EH (cell line): ENCODE results near the gene NUDT8.
"Not testable (repeated sequence)": the region's sequence is repeated elsewhere in the genome, so short reads cannot be mapped to it uniquely, and the experiment has no call there.

Experiments
- DNase-seq: peaks from one replicate; pipeline ENCODE4 v3.0.0-alpha.2; 2015; ENCODE audit warnings: low read depth

NUDT8 gene

DNA sequence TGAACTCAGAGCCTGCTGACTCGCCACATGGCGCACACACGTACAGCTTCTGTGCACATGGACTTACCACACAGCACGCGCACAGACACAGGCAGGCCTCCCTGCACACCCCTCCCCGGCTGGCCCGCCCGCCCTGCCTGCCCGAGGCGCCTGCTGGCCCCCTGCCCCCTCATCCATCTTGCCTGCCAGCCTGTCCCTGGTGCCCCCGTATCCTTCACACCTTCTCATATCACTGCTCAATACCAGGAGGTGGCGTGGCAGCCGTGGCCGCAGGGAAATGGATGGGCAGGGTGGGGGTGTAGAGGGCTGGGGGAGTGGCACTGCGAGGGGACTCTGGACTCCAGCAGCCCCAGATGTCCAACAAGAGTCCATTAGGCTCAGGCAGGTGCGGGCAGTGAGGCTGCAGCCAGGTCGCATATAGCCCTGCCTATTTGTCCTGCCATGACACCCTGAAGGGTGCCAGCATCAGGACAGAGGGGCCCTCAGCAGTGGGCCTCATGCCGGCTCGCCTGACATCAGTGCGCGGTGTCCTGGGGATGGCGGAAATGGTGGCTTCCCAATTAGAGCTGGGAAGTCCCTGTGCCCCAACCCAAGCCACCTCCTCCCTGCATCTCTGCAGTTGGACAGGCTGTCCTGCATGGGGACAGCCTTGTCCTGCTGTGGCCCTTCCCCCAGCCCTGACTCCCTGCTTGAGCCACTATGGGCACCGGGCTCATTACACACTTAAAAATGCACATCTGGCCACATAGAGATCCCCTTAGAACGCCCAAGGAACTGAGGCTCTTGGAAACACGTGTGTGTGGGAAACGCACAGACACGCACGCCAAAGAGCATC lies 11.8 kb upstream of the NUDT8 start:
- no peak for DNase-seq

DNA sequence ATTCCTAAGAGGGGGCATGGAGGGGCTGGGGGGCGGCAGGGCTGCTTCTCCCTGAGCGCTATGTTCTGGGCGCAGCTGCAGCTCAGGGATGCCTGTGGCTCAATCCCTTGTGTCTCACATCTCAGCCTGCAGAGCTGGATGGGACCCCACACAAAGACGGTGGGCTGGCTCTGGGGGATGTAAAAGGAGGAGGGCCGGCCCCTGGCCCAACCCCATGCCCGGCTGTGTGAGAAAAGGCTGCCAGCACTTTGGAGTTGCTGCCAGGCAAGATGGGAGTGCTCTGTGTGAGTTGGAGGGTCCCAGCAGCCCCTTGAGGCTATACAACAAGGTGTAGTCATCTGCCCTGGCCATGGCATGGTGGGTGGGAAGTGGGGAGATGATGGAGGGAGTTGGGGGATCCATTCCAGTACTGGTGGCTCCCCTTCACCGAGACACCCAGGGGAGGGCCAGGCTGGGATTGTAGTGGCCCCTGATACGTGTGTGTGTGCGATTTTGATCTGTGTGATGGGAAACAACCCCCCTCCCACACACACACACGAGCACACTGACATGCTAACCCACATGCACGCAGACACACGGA lies 11.1 kb upstream of the NUDT8 start:
- DNase-seq, result no peak

DNA sequence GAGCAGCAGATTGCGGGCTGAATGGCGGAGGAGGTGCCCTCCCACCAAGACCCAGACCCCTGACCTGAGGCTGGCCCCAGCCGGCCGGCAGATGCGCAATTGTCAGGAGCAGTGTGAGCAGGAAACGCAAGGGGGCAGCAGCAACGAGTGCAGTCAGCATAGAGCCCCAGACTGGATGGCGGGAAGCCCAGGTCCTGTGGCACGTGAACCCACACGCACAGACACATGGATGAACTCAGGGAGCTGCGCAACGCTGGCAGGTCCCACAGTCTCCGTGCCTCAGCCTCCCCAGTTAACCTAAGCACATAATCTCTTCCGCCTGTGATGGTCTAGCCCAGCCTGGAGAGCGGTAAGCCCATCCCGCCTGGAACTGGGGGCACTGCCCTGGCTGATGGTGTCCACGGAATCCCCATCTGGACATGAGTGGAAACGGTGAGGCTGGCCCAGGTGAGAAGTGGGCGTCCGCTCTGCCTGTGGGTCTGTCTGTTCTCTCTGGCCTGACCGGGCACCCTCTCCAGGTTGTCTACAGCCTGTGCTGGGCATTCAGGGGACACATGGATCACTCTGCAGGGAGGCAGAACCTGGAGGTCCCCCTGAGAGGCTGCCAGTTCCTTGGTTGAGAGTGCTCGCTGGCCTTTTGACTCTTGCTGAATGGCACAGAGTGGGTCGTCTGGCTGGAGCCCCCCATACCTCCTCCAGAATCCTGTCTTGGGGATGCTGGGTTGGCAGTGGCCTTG lies 10.5 kb upstream of the NUDT8 start:
- peak; percentile 58 for DNase-seq

DNA sequence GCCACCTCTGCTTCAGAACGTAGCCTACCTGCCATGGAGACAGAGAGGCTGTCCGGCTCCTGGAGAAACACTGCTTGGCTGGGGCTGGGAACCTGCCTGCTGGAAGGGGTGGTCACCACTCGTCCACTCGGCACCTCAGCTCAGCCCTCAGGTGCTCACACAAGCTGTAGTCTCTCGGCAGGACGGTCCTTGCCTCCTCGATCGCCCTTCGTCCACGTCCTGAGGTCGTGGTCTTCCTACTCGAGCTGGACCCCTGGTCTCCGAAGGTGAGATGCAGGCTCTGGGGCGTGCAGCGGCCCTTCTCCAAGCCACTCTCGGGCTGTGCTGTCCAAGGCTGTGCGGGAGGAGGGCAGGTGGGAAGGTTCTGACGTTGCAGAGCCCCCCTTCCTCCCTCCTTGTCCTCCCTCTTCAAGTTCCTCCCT lies 9.7 kb upstream of the NUDT8 start, which contains the start of gene TBX10:
TBX10 (minus strand) TSS at position 326 of the 422 bp plus-strand sequence; CDS start at position 35, 291 bp downstream.
- no peak for DNase-seq

DNA sequence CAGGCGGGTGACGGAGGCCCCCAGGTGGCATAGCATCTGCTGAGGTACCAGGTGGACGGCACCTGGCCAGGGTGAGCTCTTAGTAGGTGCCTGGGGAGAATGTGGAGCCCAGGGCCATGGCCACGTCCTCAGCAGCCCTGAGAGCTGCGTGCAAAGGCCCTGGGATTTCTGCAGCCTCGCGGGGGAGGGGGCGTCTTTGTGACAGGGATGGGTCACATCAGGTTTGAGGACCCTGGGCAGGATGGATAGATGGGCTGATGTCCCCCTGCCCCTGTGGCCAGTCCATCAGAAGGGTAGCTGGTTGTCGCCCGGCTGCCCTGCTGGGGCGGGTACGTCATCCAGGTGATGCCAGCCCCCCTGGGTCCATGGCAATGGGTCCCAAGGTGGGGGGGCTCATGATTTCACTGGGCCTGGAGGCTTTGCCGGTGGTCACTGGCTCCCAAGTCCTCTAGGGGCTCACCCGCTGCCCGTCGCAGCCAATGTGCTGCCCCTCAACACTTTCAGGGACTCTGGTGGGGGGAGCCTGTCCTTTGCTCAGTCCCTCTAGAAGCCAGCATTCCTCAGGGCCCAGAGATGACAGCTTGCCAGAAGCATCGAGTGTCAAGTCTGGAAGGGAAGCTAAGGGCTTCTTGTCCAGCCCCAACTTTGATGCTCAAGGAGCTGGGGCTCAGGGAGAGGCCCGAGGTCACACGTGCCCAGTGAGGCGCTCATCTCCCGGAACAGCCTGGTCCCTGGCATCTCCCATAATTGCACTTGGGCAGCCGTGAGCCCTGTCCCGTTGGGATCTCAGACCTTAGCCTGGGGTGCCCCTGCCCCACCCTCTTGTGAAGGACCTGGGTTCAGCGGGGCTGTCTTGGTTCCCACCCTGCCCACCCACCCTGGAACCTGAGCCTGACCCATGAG lies 9.0 kb upstream of the NUDT8 start:
- DNase-seq, result no peak

DNA sequence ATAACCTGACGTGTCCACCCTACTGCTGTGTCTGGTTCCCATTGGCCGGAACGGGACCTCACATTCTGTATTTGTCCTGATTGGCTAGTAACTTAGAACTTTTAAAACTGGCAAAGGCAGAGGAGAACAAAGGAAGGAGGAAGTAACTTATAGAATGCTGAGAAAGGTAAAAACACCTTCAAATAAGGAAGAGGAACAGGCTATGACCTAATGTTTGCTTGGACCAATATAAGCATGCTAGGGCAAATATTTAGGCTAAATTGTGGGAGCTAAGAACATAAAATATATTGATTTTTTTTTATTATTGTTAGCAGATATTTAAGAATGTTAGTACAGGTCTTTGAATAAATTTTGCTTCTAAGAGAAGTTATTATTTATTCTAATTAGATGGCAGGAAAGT lies 7.7 kb upstream of the NUDT8 start:
- DNase-seq, result not testable (repeated sequence)

DNA sequence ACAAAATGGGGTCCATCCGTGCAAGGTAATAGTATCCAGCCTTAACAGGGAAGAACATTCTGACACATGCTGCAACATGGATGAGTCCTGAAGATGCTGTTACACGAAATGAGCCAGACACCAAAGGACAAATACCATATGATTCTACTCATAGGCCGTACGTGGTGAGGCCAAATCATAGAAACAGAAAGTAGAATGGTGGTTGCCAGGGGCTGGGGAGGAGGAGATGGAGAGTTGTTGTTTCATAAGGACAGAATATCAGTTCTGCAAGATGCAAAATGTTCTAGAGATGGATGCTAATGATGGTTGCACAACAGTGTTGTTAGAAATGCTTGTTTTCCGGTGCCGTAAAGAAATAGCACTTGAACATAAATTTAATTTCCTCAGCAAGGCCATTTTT lies 7.2 kb upstream of the NUDT8 start:
- DNase-seq, result no peak

DNA sequence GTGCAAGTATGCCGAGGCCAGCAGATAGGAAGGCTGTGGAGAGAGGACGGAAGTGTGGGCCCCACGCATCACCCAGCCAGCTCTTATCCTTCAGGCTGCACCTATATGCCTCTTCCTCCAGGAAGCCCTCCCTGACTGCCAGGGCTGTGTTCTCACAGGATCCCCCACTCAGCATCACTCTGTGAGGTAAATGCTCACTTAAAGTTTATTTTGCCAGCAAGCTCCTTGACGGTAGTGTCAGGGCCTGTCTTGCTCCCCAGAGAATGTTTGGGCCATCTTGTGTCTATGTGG lies 5.4 kb upstream of the NUDT8 start:
- DNase-seq, result no peak

DNA sequence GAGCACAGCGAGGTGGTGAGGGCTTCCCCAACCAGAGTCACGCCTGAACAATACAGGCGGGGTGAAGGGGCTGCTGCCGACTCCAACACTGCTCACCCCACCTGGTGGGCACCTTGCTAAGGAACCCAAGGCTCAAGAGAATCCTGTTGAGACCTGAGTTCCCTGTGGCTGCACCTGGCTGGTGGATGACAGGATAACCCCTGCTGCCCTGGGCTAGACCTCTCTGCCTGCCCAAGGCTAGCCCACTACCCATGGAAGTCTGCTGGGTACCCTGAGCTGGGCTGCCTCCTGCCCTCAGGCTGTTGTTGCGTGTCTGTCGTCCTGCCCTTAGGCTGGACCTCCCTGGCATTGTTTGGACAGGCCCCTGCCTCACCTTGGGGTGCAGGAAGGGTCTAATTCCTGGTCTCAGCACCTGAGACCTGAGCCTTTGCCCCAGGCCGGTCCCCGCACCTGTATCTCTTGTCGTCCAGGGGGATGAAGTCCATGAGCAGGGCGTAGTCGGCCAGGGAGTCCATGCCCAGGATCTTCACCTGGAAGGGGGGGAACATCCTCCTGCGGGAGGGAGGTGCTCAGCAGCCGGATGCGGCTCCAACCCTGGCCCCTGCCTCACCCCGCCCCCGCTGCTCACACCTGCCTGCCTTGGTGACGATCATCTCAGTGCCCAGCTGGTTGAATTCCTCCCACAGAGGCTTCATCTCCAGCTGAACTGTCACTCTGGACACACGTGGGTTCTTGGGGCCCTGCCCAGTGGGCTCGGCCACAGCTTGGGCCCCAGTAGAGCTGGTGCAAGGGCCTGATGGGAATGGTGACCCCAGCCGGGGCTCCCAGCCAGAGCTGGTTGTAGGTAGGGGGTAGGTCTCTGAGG lies 4.9 kb upstream of the NUDT8 start:
- DNase-seq, result no peak

DNA sequence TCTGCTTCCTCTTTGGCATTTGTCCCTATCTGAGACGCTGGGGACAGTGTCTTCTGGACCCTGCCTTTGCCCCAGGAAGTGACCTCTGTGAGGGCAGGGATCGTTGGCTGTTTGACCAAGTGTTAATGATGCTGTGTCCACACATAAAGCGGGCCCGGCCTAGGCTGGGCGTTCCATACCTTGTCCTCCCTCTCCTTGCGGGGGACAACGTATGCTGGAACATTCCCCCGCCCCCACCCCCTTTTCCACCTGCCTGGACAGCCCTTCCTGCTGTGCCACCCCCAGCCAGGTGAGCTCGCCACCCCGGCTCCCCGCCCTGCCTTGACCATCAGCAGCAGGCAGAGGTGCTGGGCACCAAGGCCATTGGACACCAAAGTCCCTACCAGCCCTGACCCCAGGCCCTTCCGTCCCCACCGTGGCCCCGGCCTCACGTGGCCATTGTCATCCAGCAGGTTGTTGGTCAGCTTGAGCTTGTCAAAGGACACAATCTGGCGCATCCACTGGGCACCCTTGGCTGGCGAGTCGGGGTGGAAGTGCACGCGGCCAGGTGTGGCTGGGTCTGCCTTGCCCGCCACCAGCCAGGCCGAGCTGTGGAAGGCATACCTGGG lies 4.1 kb upstream of the NUDT8 start:
- DNase-seq, result no peak

DNA sequence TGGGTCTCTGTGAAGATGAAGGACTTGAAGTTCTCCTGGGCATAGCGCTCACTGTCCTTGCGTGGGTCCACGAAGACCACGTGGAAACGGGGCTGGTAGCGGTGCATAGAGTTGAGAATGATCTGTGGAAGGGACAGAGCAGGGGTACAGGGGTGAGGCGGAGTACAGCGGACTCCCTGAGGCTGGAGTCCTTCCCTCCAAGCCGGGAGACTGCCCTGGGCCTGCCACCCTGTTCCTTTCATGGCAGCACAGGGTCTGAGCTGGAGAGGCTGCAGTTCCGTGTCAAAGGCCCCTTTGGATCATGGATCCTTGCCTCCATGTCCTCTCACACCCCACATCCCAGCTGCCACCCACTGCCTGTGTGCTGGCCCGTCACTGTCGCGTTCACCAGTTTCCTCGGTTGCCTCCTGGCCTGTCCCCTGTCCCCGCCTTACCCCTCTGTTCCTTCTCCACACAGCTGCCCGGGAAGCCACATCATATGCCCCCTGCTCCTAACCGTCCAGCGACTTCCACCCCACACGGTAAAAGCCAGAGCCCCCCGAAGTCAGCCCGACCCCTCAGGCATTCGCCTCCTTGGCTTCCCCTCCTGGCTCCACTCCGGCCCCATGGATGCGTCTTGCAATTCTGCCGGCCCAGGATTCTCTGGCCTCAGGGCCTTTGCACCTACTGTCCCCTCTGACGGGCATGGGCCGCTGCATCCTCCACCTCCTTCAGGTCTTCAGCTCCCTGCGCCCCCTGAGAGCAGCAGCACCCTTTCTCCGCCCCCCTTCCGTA lies 3.4 kb upstream of the NUDT8 start:
- DNase-seq, result no peak

DNA sequence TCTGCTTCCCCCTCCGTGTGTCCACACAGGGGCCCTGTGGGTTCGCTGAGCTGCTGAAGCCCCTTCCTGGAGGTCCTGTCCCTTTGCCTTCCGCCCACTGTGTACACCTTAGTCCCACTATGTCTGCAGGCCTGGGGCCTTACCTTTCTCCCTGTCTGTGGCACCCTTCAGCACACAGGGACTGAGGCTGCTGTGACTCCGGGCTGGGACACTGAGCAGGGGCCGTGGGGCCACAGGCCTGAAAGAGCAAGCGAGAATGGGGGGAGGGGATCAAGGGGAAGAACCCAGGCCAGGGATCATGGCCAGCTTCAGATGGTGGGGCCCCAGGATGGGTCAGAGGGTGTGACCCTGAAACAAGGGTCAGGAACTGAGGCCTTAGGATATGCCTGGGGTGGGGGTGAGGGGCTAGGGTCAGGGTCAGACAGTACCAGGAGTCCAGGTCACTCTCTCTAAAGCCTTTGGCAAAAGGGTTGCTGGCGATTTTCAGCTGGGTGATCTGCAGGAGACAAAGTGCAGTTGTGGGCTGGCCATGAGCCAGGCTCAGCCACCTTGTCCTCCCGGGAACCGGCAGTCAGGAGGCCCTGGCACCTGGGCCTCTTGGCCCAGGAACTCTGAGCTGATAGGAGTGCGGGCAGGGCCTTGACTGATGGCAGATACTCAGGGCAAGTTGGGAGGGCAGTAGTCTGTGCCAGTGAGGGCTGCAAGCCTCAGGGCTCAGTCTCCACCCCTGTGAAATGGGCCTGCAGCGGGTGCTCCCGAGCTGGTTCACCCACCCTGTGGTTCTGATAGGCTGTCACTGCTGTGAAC lies 2.6 kb upstream of the NUDT8 start:
- DNase-seq, result no peak

DNA sequence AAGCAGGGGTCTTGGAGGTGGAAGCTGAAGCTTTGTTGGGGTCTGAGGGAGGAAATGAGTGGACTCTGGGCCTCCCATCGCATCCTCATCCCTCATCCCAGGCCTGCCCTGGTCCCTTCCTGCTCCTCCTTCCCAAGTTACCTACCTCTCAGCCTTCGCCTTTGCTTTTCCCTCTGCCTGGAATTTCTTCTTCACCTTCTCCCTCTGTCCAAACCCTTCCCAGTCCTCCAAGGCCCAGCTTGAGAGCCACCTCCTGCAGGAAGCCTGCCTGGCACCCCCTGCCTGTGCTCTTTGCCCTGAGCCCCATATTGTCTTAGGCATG lies 2.1 kb upstream of the NUDT8 start:
- DNase-seq, result no peak

DNA sequence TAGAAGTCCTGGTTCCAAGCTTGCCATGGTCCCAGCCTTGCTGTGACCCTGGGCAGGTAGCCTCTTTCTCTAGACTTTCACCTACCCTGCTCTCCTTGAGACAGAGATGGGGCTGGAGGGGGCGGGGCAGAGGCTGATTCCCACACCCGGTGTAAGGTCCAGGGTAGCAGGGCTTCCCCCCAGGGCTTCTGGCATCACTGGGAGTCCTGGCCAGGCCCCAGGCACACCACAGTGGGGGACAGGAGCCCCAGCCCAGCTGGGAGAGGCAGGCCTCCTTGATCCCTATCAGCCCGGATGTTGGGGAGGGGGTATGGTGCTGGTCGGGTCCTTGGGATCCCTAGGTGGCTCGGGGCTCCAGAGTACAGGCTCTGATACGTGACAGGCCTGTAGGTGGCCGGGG lies 1.7 kb upstream of the NUDT8 start:
- no peak for DNase-seq

DNA sequence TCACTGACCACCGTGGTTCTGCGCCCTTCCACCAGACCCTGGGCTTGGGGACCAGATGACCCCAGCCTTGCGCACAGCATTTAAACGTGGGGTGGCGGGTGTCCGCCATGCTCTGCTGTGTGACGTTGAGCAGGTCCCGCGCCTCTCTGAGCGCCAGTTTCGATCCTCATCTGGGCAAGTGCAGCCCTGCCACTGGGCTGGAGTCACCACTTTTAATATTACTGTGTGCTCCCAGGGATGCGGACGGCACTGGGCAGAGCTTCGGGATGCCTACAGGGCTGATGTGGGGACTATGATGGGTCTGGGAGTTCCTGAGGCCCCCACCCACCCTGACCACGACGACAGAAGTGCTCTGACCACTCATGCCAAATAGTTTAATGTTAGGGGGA lies 1.2 kb upstream of the NUDT8 start:
- no peak for DNase-seq

DNA sequence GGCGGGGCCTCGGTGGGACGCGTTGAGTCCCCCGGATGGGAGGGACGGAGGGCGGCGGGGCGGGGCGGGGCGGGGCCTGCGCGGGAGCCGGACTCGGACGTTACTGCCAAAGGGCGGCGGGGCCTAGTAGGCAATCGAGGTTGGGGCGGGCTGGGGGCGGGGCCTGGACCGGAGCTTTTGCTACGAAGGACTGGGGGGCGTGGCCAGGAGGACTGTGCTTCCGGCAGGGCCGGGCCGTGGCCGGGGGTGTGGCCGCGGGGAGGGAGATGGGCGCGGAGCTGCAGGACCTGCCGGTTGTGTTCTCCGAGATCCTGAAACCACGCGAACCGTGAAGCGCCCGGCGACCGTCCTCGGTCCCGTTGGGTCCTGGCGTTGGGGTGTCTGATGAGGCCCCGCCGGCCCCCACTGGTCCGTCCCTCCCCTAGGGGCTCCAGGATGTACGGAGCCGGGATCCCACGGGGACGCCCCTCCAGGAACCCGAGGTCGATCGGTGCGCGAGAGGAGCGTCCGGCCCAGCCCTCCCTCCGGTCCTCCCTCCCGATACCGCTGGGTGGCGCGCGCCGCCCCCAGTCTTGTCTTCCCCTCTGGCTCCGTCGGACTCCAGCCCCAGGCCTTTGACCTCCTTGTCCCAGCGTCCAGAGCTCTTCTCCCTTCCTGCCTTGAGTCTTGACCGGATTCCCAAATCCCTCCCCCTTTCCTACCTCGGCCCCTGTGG lies 648 bp upstream of the NUDT8 start:
- DNase-seq, result peak; percentile 98

DNA sequence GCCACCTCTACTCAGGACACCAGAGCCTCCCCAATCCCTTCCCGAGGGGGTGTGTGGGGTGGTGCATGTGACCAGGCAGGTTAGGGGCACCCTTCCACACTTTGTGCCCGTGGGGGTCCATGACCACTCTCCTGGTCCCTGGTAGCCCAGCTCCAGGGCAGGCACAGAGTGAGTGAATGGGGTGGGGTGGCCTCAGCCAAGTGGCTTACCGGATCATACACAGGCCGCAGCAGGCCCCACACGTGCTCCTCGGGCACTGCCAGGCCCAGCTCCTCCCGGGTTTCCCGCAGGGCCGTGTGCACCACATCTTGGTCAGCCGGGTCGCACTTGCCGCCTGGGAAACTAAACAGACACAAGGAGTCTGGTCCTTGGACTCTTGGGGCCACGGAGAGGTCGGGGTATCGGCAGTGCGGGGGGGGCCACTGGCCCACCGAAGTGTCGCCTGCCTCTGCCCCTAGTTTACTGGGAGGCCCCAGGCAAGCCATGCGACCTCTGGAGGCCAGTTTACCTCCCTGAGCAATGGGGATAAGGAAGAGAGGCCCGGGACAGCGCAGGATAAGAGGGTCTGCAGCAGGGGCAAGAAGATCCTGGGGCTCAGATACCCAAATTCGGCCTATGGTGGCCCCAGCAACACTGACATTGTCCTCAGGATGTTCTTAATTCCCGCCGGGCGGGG lies 889 bp downstream of the NUDT8 start:
- DNase-seq, result no peak
